IMR-90 (cell line): ENCODE data around the gene MTCL1. TPM values are rescaled to one million over a fixed set of nuclear protein-coding genes. Genes with fewer than 3 reads are reported as not detected.
A peak's percentile ranks its signal among the peaks of the same experiment; 100 is the strongest.

Experiments used
- ATAC-seq: fragments of 200-7000 bp; cut with Tn5 transposase; 2 replicates; pipeline ENCODE4 v1.9.1; 2020; ENCODE audit warnings: low read depth, mild to moderate bottlenecking, moderate library complexity
- BruUV-seq: library from RNA; stranded (reverse); fragments of 400-500 nt; replicated peaks from 2 replicates; lab custom pipeline; 2021; lab: Mats Ljungman, UMichigan
- CTCF ChIA-PET: fragments of 300-600 bp; formaldehyde crosslinking; extraction: SDS; loops from one replicate; lab custom pipeline; 2021; ENCODE audit warnings: antibody characterized with exemption; lab: Yijun Ruan, JAX
- POLR2A ChIA-PET: fragments of 300-600 bp; sonication (Branson Sonifier 250); formaldehyde crosslinking; loops from one replicate; lab custom pipeline; 2022; ENCODE audit warnings: antibody characterized with exemption; ENCODE audit not compliant: unreplicated experiment; lab: Charles Lee
- DNase-seq: peaks from one replicate; pipeline ENCODE4 v3.0.0; 2013
- H2AFZ ChIP-seq: replicated peaks from 2 replicates; pipeline ENCODE3; 2013; ENCODE audit warnings: low read length, mild to moderate bottlenecking; ENCODE audit not compliant: poor library complexity
- H2AK5ac ChIP-seq: 2 replicates; pipeline ENCODE4 v1.6.1; 2013; ENCODE audit warnings: low read depth, low read length, inconsistent platforms
- H2AK9ac ChIP-seq: replicated peaks from 2 replicates; pipeline ENCODE3; 2013; ENCODE audit warnings: mild to moderate bottlenecking, low read depth, low read length, moderate library complexity; ENCODE audit not compliant: poor library complexity
- H2BK120ac ChIP-seq: 2 replicates; pipeline ENCODE4 v1.6.1; 2013; ENCODE audit warnings: low read depth, low read length, inconsistent platforms
- H2BK15ac ChIP-seq: 3 replicates; pipeline ENCODE4 v1.6.1; 2013; ENCODE audit warnings: low read depth, low read length, inconsistent platforms
- H2BK20ac ChIP-seq: 2 replicates; pipeline ENCODE4 v1.6.1; 2013; ENCODE audit warnings: low read depth, mild to moderate bottlenecking, inconsistent platforms, low read length, moderate library complexity
- H2BK5ac ChIP-seq: 2 replicates; pipeline ENCODE4 v1.6.1; 2013; ENCODE audit warnings: mild to moderate bottlenecking, low read depth, low read length, inconsistent platforms; ENCODE audit not compliant: poor library complexity, severe bottlenecking
- H3K14ac ChIP-seq: replicated peaks from 2 replicates; pipeline ENCODE4 v1.6.1; 2013; ENCODE audit warnings: low read depth, low read length, inconsistent platforms
- H3K18ac ChIP-seq: 2 replicates; pipeline ENCODE4 v1.6.1; 2013; ENCODE audit warnings: low read depth, low read length, control low read depth
- H3K23ac ChIP-seq: 2 replicates; pipeline ENCODE4 v1.6.1; 2013; ENCODE audit warnings: low read depth, low read length, inconsistent platforms
- H3K27ac ChIP-seq: 2 replicates; pipeline ENCODE4 v1.5.1; 2013; ENCODE audit warnings: mild to moderate bottlenecking, control low read depth, low read length; ENCODE audit not compliant: insufficient read depth
- H3K27me3 ChIP-seq: 2 replicates; pipeline ENCODE4 v1.6.1; 2013; ENCODE audit warnings: low read length; ENCODE audit not compliant: control insufficient read depth, insufficient read depth
- H3K36me3 ChIP-seq: 2 replicates; pipeline ENCODE4 v1.6.1; 2013; ENCODE audit warnings: low read length, mixed read lengths; ENCODE audit not compliant: control insufficient read depth, insufficient read depth
- H3K4ac ChIP-seq: 2 replicates; pipeline ENCODE4 v1.6.1; 2013; ENCODE audit warnings: low read depth, low read length, inconsistent platforms
- H3K4me1 ChIP-seq: 2 replicates; pipeline ENCODE4 v1.6.1; 2013; ENCODE audit warnings: low read length, mixed read lengths; ENCODE audit not compliant: control insufficient read depth, insufficient read depth
- H3K4me2 ChIP-seq: 2 replicates; pipeline ENCODE4 v1.6.1; 2013; ENCODE audit warnings: low read depth, mild to moderate bottlenecking, control low read depth, low read length, moderate library complexity
- H3K4me3 ChIP-seq: 2 replicates; pipeline ENCODE4 v1.5.1; 2013; ENCODE audit warnings: low read depth, mild to moderate bottlenecking, control low read depth, low read length, moderate library complexity; ENCODE audit not compliant: insufficient read depth
- H3K56ac ChIP-seq: 2 replicates; pipeline ENCODE4 v1.6.1; 2013; ENCODE audit warnings: low read length, inconsistent platforms; ENCODE audit not compliant: insufficient read depth; ENCODE audit errors: extremely low read depth
- H3K79me1 ChIP-seq, 2 experiments: 2 replicates each; pipeline ENCODE4 v1.6.1; 2013; ENCODE audit warnings: low read length in 2 of 2, inconsistent platforms in 1 of 2, low read depth in 1 of 2
- H3K9ac ChIP-seq: 2 replicates; pipeline ENCODE4 v1.6.1; 2013; ENCODE audit warnings: low read depth, low read length, control low read depth
- H3K9me1 ChIP-seq: 2 replicates; pipeline ENCODE4 v1.6.1; 2013; ENCODE audit warnings: low read length, inconsistent platforms; ENCODE audit not compliant: insufficient read depth
- H3K9me3 ChIP-seq: 2 replicates; pipeline ENCODE4 v1.6.1; 2013; ENCODE audit warnings: low read length; ENCODE audit not compliant: control insufficient read depth, insufficient read depth
- H4K20me1 ChIP-seq: 2 replicates; pipeline ENCODE4 v1.6.1; 2013; ENCODE audit warnings: low read length, inconsistent platforms; ENCODE audit not compliant: insufficient read depth
- H4K5ac ChIP-seq: 2 replicates; pipeline ENCODE4 v1.6.1; 2013; ENCODE audit warnings: mild to moderate bottlenecking, low read depth, low read length, control low read depth
- H4K8ac ChIP-seq, 2 experiments: 2 replicates each; pipeline ENCODE4 v1.6.1; 2013; ENCODE audit warnings: low read depth in 2 of 2, low read length in 2 of 2, control low read depth in 1 of 2, inconsistent platforms in 1 of 2
- H4K91ac ChIP-seq: 2 replicates; pipeline ENCODE4 v1.6.1; 2013; ENCODE audit warnings: low read depth, low read length, inconsistent platforms; ENCODE audit not compliant: insufficient read depth
- BHLHE40 ChIP-seq: fragments of 150-350 bp; IDR thresholded peaks from 2 replicates; pipeline ENCODE4 v1.6.1; 2016; ENCODE audit warnings: mild to moderate bottlenecking, low read depth, low read length
- CHD1 ChIP-seq: IDR thresholded peaks from 2 replicates; pipeline ENCODE4 v1.6.1; 2012; ENCODE audit warnings: low read depth, low read length, improper control_type of control experiment
- FOS ChIP-seq: fragments of 150-350 bp; IDR thresholded peaks from 2 replicates; pipeline ENCODE4 v1.6.1; 2016; ENCODE audit warnings: low read depth, low read length
- MAZ ChIP-seq: IDR thresholded peaks from 2 replicates; pipeline ENCODE4 v1.6.1; 2012; ENCODE audit warnings: low read depth, mild to moderate bottlenecking, low read length, improper control_type of control experiment, moderate library complexity, borderline replicate concordance
- MXI1 ChIP-seq: IDR thresholded peaks from 2 replicates; pipeline ENCODE4 v1.6.1; 2012; ENCODE audit warnings: low read depth, mild to moderate bottlenecking, low read length, moderate library complexity, borderline replicate concordance
- NFE2L2 ChIP-seq: fragments of 150-350 bp; IDR thresholded peaks from 2 replicates; pipeline ENCODE4 v1.6.1; 2016; ENCODE audit warnings: low read depth, mild to moderate bottlenecking, low read length
- POLR2A ChIP-seq: IDR thresholded peaks from 2 replicates; pipeline ENCODE4 v1.6.1; 2012; ENCODE audit warnings: mild to moderate bottlenecking, low read depth, low read length
- RAD21 ChIP-seq: IDR thresholded peaks from 2 replicates; pipeline ENCODE4 v1.6.1; 2012; ENCODE audit warnings: low read length, improper control_type of control experiment
- RCOR1 ChIP-seq: IDR thresholded peaks from 2 replicates; pipeline ENCODE4 v1.6.1; 2012; ENCODE audit warnings: mild to moderate bottlenecking, low read length, improper control_type of control experiment; ENCODE audit not compliant: insufficient replicate concordance
- SMC3 ChIP-seq: fragments of 150-350 bp; IDR thresholded peaks from 2 replicates; pipeline ENCODE4 v1.6.1; 2016; ENCODE audit warnings: low read depth, mild to moderate bottlenecking, antibody characterized with exemption, low read length, moderate library complexity
- WGBS, 2 experiments: methylation state at CpG; one replicate each; pipeline versions ENCODE4 v1.1.5 to v1.1.7; 2013; ENCODE audit warnings: missing lambda C conversion rate in 2 of 2; ENCODE audit not compliant: insufficient read length in 1 of 2; ENCODE audit errors: extremely low coverage in 2 of 2; 5-methylcytosine and 5-hydroxymethylcytosine counted together
- dilution Hi-C: fragments of 300-500 bp; cut with HindIII; formaldehyde crosslinking; loops from one replicate; pipeline ENCODE4 v1.14.3; 2018; ENCODE audit warnings: low sequenced_read_pairs; ENCODE audit not compliant: unreplicated experiment
- in situ Hi-C: fragments of 300-500 bp; cut with MboI; formaldehyde crosslinking; loops from 3 replicates; pipeline ENCODE4 v1.14.3; 2019; ENCODE audit warnings: low sequenced_read_pairs, inconsistent platforms, mixed read lengths
- intact Hi-C: fragments of 100-400 bp; cut with micrococcal nuclease; formaldehyde crosslinking; loops from 2 replicates; pipeline ENCODE4 v1.10.0; 2022
- polyA plus RNA-seq, 3 experiments: library from polyadenylated mRNA; depleted of rRNA; stranded (reverse); fragments of >200 nt; gene quantifications; 2 replicates each; pipeline ENCODE4 v1.2.3, GENCODE V29; 2012; ENCODE audit warnings: low replicate concordance in 1 of 3
- total RNA-seq: library from RNA; depleted of rRNA; stranded (reverse); fragments of >200 nt; gene quantifications from 2 replicates; pipeline ENCODE4 v1.2.3, GENCODE V29; 2012
- TF ChIP-seq, protein P1 (sequence below): fragments of 150-350 bp; IDR thresholded peaks from 2 replicates; pipeline ENCODE4 v1.6.1; 2017; ENCODE audit warnings: mild to moderate bottlenecking, antibody characterized with exemption, low read length, low read depth
- TF ChIP-seq, protein P2 (sequence below): conservative IDR thresholded peaks from 2 replicates; pipeline ENCODE4 v1.5.1; 2012; ENCODE audit warnings: mild to moderate bottlenecking, low read depth, low read length, improper control_type of control experiment
- TF ChIP-seq, protein P3 (sequence below): fragments of 150-350 bp; IDR thresholded peaks from 2 replicates; pipeline ENCODE4 v1.6.1; 2016; ENCODE audit warnings: low read depth, mild to moderate bottlenecking, low read length, moderate library complexity, borderline replicate concordance

The MTCL1 gene
- total and polyA plus RNA-seq, 2 of the 4 experiments (the other 2 are of a cell fraction), result 29.0 to 45.3 TPM

DNA sequence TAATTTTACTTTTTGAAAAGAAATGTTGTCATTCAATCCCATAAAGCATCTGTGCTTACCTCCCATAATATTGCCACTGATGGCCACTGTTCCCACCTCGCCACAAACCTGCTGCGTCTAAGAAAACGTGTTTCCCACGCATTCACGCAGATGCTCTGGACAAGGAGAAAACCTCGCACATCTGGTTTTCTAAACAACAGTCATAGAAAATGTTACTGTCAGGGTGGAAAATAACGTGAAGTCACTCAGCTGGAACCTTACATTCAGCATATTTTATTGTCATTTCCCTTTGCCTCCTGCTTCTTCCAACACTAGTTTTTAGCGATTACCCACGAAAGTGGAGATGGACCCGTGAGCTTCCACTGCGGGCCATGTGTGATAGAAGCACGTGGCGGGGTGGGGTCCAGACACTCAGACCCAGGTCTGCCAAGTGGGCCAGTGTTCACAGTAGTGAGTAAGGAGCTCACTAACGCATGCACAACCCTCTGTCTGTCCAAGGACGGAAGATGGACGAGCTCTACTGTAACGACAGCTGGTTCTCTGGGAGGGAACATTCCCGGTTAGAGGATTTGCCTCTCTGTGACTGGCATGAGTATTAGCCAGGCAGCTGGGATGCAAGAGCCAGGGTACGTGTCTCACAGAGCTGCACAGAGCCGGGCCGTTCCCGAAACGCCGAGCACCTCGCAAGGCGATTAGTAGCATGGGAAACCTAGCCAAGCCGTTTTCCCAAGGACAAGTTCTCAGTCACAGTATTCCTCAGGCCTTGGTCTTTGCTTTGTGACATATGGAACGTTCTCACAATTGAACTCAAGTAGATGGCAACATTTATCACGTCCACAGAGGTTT, 94.5 kb downstream of the MTCL1 start:
- peak overlapping the region; percentile 71 to 98 for H4K8ac ChIP-seq
- H3K14ac ChIP-seq, result peak overlapping the region; percentile 99
- 38% methylated on average over 20 of the region's 29 CpGs; no CpG with 5 or more reads in 1 of the 2 experiments for WGBS, 2 experiments
- H3K4ac ChIP-seq, result peak overlapping the region; percentile 100
- peak overlapping the region; percentile 100 for H2AK5ac ChIP-seq
- H2BK20ac ChIP-seq, result peak overlapping the region; percentile 99
- ATAC-seq (peak; percentile 8), DNase-seq (peak; percentile 89)
- H3K4me3 ChIP-seq, result peak overlapping the region; percentile 1; the same call in 1 of the 2 replicates
- H3K56ac ChIP-seq, result peak overlapping the region; percentile 96
- no peaks in the 10 kb centered on the region for H3K27me3 ChIP-seq
- H2AFZ ChIP-seq, result peak overlapping the region; percentile 47
- peaks cover 31% of the 10 kb centered on the region for H3K36me3 ChIP-seq
- H3K23ac ChIP-seq, result peak overlapping the region; percentile 98
- peak overlapping the region; percentile 96 for H2BK5ac ChIP-seq
- intact Hi-C loops (loop anchor here (1.0 to 10.0 kb wide), 5 partner anchors 53 to 337 kb away; partner anchors contain the start of gene ANKRD12), dilution Hi-C loops (no loop called here), in situ Hi-C loops (loop anchor here (5.0 kb wide), 1 partner anchor 93 kb away; the partner anchor contains the start of gene MTCL1)
- no peaks in the 10 kb centered on the region for H4K20me1 ChIP-seq
- peak overlapping the region; percentile 65 for H3K9ac ChIP-seq
- POLR2A ChIA-PET, result interaction anchor here (0.6 to 1.9 kb wide), 8 partner anchors 9 to 144 kb away, joined by 3 to 7 read pairs (median 3); no protein-coding TSS in a partner anchor
- peaks cover 46% of the 10 kb centered on the region for H3K4me1 ChIP-seq
- peak overlapping the region; percentile 90 for H2AK9ac ChIP-seq
- H4K91ac ChIP-seq, result peak overlapping the region; percentile 99
- H3K79me1 ChIP-seq, result peaks cover 35 to 63% of the 10 kb centered on the region in 2 experiments
- H3K9me3 ChIP-seq, result no peaks in the 10 kb centered on the region
- H2BK120ac ChIP-seq, result peak overlapping the region; percentile 99
- H3K18ac ChIP-seq, result peak overlapping the region; percentile 98
- H2BK15ac ChIP-seq, result peak overlapping the region; percentile 87
- no TSS peak for BruUV-seq
- peaks cover 40% of the 10 kb centered on the region for H3K9me1 ChIP-seq
- peak overlapping the region; percentile 46 for H3K4me2 ChIP-seq
- CTCF ChIA-PET, result interaction anchor here (1.0 kb wide), 1 partner anchor 183 kb away, joined by 4 read pairs; no protein-coding TSS in a partner anchor
- peak overlapping the region; percentile 95 for H3K27ac ChIP-seq
- H4K5ac ChIP-seq, result peak overlapping the region; percentile 98
- TF ChIP-seq CHD1, result no peak
- TF ChIP-seq FOS, result no peak
- no peak; the same call in 1 of the 2 replicates for TF ChIP-seq MAZ
- TF ChIP-seq, protein P1, sequence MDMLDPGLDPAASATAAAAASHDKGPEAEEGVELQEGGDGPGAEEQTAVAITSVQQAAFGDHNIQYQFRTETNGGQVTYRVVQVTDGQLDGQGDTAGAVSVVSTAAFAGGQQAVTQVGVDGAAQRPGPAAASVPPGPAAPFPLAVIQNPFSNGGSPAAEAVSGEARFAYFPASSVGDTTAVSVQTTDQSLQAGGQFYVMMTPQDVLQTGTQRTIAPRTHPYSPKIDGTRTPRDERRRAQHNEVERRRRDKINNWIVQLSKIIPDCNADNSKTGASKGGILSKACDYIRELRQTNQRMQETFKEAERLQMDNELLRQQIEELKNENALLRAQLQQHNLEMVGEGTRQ, result no peak
- no peak for TF ChIP-seq BHLHE40
- TF ChIP-seq, protein P2, sequence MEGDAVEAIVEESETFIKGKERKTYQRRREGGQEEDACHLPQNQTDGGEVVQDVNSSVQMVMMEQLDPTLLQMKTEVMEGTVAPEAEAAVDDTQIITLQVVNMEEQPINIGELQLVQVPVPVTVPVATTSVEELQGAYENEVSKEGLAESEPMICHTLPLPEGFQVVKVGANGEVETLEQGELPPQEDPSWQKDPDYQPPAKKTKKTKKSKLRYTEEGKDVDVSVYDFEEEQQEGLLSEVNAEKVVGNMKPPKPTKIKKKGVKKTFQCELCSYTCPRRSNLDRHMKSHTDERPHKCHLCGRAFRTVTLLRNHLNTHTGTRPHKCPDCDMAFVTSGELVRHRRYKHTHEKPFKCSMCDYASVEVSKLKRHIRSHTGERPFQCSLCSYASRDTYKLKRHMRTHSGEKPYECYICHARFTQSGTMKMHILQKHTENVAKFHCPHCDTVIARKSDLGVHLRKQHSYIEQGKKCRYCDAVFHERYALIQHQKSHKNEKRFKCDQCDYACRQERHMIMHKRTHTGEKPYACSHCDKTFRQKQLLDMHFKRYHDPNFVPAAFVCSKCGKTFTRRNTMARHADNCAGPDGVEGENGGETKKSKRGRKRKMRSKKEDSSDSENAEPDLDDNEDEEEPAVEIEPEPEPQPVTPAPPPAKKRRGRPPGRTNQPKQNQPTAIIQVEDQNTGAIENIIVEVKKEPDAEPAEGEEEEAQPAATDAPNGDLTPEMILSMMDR, result no peak
- no peak for TF ChIP-seq SMC3
- TF ChIP-seq, protein P3, sequence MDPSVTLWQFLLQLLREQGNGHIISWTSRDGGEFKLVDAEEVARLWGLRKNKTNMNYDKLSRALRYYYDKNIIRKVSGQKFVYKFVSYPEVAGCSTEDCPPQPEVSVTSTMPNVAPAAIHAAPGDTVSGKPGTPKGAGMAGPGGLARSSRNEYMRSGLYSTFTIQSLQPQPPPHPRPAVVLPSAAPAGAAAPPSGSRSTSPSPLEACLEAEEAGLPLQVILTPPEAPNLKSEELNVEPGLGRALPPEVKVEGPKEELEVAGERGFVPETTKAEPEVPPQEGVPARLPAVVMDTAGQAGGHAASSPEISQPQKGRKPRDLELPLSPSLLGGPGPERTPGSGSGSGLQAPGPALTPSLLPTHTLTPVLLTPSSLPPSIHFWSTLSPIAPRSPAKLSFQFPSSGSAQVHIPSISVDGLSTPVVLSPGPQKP, result no peak
- TF ChIP-seq POLR2A, result no peak; the same call in 1 of the 2 replicates
- TF ChIP-seq MXI1, result no peak
- TF ChIP-seq RCOR1, result no peak
- no peak for TF ChIP-seq RAD21
- no peak for TF ChIP-seq NFE2L2
